ENCODE measurements around the gene TTI1.

DNA sequence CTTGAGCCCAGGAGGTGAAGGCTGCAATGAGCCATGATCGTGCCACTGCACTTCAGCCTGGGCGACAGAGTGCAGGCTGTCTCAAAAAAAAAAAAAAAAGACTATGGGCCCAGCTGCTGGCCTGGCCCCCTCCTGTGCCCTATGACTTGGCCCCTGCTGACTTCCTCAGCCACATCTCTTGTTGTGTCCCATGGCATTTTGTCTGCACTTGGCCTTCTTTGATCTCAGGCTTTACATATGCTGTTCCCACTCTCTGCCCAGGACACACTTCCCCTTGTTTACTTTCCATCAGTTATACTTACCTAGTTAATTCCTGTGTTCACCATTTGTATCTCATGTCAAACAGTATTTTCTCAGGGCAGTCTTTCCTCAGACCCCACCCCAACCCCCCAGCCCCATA, 44.8 kb upstream of the TTI1 start:
- TF ChIP-seq POLR2AphosphoS5 (IDR thresholded peaks at IDR 0.05): no peak
- TF ChIP-seq, protein P1, sequence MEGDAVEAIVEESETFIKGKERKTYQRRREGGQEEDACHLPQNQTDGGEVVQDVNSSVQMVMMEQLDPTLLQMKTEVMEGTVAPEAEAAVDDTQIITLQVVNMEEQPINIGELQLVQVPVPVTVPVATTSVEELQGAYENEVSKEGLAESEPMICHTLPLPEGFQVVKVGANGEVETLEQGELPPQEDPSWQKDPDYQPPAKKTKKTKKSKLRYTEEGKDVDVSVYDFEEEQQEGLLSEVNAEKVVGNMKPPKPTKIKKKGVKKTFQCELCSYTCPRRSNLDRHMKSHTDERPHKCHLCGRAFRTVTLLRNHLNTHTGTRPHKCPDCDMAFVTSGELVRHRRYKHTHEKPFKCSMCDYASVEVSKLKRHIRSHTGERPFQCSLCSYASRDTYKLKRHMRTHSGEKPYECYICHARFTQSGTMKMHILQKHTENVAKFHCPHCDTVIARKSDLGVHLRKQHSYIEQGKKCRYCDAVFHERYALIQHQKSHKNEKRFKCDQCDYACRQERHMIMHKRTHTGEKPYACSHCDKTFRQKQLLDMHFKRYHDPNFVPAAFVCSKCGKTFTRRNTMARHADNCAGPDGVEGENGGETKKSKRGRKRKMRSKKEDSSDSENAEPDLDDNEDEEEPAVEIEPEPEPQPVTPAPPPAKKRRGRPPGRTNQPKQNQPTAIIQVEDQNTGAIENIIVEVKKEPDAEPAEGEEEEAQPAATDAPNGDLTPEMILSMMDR (IDR thresholded peaks at IDR 0.05): no peak
- no peak for TF ChIP-seq EP300 (IDR thresholded peaks at IDR 0.05)

Measured in gastroesophageal sphincter (tissue), 3 donors.